Kidney glomerular epithelial cell (primary cell): Measurements from ENCODE around the gene ELOVL2.

Source experiments
- DNase-seq: peaks from one replicate; lab custom pipeline; 2025; lab: John Stamatoyannopoulos, UW

ELOVL2 gene

DNA sequence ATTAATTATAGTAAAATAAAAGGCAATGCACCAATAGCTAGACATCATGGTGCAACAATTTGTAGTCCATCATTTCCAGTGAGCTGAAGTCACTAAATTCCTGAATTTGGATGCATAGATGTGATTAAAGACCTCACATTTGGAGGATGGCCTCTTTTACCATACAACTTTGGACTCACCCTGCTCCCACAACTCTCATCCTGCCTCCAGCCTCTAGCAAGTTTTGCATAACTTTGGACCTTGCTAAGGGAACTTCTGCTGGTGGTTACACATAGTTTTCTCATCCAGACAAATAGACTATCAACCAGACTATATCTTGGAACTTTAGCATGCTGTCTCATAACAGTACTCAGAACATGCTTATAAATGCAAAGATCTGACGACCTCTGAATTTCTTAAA, 12.8 kb upstream of the ELOVL2 start:
- no peak for DNase-seq

DNA sequence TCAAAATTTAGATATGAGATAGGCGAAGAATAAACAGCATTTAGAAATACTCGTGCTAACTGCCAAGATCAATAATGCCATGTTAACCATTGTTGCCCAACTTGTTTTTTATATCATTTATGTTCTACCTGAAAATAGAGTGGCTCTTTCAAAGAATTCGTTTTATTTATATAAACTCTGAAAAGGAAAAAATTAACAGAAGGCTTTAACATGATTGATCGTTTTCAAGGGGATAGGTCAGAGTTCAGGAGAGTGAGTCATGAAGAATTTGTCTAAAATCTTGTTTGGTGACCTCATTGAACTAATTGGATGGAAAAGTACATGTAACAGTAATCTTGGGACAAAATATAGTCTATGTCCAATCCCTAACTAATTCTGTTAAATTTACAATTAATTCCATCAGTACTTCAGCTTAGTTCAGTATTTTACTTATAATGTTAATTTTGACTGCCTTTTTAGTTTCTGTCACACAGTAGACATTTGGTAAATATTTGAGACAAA, 11.1 kb upstream of the ELOVL2 start:
- no peak for DNase-seq

DNA sequence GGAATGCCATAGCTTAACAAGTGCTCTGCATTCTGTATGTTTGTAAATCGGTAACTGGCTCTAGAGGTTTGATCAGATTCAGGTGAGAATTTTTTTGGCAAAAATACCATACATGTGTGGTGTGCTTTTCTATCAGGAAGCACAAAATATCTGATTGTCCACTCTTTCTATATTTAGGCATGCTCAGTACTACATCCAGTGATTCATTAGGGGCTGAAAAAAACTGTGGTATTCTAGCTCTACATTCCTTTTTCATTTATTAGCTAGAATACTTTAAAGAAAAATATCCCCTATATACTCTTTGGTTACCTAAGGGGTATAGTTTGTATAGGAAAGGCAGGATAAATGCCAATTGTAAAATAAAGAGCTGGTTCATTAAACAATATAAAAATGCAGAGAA, 10.6 kb upstream of the ELOVL2 start:
- DNase-seq: no peak

DNA sequence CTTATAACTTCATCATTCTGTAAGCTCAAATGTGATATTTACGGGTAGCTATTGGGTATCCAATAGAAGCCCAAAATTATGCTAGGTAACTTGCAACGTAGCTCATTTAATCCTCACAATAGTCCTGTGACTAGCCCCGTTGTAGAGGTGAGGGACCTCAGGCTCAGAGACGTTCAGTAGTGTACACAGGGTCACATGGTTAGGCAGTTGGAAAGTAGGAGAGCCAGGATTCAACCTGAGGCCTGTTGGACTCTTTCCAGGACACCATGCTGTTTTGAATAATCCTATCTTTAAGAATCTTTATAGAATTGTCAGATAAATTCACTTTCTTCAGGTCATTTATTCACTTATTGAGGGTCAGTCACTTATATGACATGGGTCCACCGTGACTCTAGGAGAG, 9.2 kb upstream of the ELOVL2 start:
- DNase-seq: no peak

DNA sequence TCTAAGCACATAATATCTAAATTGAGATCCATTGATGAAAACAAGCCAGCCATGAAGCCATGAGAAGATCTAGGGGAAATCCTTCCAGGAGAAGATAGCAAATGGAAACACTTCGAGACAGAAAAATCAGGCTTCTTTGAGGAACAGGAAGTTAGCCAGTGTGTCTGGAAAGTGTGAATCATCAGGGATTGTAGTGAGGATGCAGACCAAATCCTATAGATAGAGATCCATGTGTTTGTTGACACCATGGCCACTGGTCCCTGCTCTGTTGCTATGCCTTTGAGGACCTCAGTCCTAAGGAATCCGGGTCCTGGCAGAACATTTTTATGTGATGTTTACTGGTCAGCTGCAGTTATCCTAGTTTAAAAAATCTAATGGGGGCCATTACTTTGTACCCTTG, 6.6 kb upstream of the ELOVL2 start:
- DNase-seq: no peak

DNA sequence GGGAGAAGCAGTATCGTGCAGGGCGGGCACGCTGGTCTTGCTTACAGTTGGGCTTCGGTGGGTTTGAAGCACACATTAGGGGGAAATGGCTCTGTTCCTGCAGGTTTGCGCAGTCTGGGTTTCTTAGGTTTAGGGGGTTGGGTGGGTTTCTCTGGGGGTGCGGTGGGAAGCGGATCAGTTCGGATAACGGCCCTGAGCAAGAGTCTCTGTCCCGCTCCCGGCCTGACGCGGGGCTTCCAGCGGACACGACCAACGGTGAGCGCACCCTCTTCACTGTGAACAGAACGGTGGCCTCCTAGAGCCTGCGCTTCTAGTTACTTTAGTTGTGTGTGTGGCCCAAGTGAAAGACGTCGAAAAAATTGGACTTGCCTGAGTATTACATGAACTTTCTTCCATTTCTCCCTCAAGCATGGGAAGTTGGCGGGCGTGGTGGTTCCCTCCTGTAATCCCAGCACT, 635 bp upstream of the ELOVL2 start:
- no peak for DNase-seq

DNA sequence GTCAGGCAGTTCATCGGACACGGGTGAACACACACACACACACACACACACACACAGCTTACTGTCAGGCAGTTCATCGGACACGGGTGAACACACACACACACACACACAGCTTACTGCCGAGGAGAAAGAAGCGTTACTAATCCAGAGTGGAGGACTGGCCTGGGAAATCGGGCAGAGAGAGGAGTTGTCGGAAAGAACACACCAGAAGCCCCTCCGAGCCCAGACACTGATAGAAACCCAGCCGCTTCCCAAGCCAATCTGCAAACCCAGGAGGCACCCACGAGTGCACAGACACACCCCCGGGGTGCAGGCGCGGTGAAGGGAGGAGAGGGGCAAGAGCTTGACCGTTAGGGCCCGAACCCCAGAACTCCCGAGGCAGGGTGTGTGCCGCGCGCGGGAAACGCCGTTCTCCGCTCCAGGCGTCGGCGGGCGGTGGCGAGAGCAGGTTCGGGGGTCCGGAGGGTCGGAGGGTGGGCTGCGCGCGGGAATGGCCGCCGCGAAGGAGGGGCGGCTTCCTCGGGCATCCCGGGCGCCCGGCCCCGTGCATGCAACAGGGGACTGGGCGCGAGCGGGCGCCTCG, 636 bp downstream of the ELOVL2 start:
- DNase-seq: peak; percentile 23

DNA sequence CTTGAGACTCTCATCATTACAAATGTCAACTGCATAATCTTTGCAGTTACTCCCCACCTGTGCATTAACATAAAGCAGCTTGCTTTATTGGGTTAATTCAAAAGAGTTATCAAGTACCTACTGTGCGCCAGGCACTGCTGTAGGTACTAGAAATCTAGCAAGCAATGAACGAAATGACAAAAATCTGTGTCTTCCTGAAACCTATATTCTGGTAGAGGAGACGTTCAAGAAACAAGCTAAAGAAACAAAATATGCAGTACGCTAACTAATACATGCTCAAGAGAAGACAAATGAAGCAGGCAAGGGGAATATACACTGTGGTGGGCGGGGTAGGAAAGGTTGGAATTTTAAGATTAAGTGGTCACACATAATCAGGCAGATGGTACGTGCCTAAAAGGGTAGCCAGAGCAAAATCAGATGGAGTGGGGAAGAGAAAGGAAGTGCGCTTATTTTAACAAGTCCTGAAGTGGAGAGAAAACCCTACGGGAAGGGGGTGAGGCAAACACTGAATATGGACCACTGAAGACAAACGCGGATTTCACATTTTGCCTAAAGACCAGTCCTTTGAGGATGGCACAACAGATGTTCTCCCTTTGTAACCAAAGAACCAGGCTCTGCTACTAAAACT, 1.2 kb downstream of the ELOVL2 start:
- no peak for DNase-seq

DNA sequence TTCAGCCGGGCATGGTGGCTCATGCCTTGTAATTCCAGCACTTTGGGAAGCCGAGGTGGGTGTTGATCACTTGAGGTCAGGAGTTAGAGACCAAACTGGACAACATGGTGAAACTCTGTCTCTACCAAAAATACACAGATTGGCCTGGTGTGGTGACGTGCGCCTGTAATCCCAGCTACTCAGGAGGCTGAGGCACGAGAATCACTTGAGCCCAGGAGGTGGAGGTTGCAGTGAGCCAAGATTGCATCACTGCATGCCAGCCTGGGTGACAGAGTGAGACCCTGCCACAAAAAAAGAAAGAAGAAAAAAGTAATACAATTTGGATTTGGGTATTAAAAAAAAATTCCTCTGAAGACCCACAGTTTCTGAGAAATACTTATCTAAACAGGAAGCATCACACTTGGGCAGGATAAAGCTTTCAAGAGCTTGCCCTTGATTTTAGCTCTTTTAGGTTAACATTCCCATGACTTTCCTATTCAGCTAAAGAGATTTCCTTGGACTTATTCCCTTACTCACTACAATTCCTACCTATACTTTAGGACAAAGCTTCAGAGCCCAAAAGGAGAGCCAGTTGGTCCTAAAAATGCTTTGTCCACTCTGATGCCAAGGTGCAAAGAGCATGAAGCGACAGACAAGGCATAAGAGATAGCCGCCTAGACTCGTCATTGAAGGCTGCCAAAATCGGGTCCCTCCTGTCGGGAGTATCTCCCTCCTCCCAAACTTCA, 1.9 kb downstream of the ELOVL2 start:
- no peak for DNase-seq

DNA sequence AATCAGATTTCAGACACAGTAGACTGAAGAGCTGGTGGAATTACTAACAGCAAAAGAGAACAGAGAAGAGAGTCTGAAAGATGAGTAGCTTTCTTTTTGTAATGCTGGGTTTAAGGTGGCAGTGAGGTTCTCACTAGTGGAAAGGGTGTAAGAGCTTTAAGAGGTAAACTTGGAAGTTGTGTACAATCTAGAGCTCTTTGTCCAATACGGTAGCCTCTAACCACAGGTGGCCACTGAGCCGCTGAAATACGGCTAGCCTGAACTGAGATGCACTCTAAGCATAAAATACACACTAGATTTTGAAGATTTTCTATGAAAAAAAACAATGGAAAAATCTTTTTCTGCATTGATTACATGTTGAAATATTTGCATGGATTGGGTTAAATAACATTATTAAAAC, 4.0 kb downstream of the ELOVL2 start:
- DNase-seq: no peak

DNA sequence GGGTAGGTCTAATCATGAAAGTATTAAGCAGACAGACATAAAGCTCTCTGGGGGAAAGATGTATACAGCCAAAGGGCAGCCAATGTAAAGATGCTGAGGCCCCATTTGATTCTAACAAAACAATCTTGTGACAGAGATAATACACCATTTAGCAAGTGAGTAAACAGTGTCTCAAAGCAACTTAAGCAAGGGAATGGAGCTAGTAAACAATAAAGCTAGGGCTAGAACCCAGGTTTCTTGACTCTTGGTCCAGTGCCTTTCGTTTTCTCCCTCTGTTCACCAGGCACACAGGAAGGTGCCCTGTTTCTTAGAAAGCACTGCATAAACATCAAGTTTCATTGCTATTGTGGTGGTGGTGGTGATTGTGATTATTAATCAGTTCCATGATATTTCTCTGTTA, 5.1 kb downstream of the ELOVL2 start:
- DNase-seq: no peak

DNA sequence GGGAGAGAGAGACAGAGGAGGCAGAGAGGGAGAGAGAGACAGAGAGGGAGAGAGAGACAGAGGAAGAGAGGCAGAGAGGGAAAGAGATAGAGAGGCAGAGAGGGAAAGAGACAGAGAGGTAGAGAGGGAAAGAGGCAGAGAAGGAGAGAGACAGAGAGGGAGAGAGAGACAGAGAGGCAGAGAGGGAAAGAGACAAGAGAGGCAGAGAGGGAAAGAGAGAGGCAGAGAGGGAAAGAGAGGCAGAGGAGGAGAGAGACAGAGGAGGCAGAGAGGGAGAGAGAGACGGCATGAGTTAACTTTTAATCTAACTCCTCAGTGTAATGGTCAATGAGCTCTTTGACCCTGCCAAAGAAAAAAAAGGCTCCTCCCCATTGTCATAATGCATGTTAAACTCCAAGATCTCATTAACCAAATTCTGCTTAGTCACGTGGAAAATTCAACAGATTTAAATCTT, 7.1 kb downstream of the ELOVL2 start:
- DNase-seq: no peak

DNA sequence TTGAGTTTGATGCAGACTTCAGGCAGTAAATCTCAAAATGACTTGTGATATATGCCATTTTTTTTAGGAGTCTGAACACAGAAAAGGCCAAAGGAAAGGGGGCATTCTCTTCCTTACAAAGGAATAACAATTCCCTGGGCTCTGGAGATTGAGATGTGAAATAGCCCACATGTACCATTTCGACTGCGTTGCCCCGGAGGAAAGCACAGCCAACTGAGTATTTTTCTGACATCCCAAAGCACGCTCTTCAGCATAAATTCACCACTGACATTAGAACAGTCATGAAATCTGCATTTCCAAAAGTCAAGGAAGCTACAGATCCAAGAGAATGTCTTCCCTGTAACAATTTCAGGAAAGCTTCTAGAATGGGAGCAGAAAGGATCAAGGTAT, 7.8 kb downstream of the ELOVL2 start:
- no peak for DNase-seq

DNA sequence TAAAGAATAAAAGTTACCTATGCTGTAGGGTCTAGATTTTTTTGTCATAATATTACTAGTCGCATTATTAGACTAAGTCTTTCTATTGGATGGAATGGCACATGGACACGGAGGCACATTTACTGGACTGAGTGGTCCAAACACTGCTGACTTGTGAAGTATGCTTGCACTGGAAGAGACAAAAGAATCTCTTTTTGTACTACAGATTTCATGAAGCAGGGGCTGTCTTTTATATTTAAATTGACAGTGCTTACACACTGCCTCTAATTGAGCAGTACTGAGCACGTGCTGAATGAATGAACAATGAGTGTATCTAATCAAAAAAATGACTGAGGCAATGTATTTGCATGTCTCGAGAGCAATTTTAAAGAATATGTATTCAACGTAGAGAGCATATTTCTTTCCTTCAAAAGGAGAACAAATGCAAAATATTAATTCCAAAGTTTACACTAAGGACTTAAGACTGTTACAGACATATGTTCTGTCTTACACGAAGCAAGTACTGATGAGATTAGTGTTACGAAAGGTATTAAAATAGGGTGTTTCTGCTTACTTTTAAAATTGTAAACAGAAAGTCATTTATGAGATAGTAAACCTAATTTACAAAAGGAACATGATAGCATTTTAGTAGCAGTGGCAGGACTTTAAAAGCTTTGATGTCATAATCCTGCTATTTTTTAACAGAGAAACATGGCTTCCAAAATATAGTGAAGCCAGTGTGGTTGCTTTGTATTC, 8.3 kb downstream of the ELOVL2 start:
- DNase-seq: no peak

DNA sequence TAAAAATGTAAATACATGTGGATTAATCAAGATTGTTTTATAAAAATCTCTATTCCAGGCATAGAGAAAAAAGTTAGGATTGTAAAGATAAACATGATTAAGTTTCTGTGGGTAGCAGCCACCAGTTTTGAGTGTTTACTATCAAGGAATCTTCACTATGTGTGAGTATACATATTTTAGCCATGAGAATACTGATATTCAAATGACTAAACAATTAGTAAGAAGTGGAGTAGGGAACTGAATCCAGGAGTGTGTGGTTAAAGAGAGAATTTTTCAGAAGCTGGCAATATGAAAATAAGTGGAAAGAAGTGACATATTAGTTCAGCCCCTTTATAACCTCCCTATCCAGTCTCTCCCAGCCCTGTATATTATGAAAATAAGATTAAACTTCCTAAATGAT, 10.3 kb downstream of the ELOVL2 start:
- DNase-seq: peak; percentile 53

DNA sequence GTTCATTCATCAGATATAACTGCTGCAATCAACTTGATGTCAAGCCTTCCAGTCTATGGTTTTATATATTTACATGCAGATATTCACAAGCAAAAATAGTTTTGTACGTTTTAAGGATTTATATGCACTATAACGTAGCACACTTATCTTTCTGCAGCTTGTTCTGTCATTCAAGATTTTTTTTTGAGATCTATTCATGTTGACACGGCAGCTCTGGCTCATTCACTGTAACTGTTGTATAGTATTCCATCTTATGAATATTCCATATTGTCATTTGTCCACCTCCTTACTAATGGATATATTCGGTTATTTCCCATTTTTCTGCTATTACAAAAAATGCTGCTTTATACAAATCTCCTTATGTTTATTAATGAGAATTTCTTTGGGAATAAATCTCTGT, 13.2 kb downstream of the ELOVL2 start:
- no peak for DNase-seq

DNA sequence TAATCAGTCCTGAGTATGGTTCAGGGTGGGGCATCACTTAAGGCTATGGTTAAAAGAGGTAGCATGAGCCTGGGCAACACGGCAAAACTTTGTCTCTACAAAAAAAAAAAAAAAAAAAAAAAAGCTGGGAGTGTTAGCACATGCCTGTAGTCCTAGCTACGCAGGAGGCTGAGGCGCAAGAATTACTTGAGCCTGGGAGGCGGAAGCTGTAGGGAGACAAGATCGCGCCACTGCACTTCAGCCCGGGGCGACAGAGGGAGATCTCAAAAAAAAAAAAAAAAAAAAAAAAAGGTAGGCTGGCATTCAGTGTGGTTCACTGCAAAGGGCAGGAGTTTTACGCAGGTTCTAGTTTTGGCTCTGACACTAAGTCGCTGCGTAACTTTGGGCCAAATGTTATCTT, 15.1 kb downstream of the ELOVL2 start:
- DNase-seq: no peak

DNA sequence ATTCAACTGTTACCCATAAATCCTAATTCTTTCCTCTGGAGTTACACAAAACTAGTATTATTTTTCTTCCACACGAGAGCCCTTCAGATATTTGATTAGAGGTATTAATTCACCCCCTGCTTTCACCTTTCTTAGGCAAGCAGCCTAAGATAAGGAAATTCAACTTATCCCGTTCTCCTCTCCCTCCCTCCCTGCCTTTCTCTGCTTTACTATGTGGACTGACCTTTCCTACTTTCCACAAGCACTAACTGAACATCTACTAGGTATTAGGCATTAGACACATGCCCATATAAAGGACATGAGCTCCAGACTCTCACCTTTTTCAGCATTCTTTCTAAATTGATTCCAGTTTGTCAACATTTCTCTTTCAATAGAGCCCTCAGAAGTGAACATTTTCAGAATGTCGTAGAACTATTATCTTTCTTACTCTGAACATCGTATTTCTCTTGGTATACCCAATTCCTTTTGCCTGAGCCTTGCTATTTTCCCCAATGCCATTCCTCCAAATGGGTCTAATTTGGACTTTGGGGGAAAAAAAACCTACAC, 16.5 kb downstream of the ELOVL2 start:
- no peak for DNase-seq

DNA sequence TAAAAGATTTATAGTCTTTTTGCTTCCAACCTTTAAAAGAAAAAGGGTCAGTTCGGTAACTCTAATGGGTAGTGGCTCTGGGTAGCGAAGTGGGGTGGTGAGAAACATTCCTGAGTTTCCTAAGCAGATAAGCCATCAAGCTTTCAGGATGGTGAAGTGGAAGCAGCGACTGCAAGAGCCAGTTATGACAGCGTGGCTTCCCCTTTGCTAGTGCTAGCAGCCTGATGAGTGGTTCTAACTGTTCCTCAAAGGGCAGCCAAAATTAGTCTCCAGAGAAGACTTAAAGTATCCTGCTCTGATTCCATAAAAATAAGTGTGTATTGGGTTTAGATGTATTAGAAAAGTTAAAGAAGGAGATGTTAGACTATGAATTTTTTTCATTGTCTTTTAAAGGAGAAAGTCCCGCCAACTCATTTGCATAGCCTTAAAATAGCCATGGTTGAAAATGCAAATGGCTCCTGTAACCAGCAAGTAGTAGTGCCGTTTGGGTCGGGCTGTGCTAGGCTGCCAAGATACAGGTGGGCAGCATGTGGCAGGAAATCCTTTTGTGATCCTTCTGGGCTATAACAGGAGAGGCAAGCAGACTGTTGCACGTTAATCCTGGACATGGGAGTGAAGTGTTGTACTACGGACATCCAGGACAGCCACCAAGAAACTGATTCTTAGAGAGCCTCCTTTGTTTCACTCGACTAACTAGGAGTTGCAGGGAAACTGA, 18.0 kb downstream of the ELOVL2 start:
- no peak for DNase-seq

DNA sequence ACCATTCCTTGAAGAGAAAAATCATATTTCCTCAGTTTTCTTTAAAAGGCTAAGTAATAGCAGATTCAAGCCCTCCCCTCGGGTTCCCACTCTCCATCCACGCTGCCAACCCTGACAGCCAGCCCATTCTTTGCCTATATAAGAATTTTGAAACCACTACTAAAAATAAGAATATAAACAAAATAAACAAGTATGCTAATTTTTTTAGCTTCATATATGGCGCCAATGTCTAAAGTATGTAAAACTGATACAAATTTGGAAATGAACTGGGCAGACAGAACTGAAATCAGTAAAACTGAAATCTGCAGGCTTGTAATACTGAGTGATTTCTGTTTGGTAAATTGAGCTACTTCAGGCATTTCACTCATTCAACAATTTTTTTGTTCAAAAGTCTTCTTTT, 19.0 kb downstream of the ELOVL2 start:
- no peak for DNase-seq

DNA sequence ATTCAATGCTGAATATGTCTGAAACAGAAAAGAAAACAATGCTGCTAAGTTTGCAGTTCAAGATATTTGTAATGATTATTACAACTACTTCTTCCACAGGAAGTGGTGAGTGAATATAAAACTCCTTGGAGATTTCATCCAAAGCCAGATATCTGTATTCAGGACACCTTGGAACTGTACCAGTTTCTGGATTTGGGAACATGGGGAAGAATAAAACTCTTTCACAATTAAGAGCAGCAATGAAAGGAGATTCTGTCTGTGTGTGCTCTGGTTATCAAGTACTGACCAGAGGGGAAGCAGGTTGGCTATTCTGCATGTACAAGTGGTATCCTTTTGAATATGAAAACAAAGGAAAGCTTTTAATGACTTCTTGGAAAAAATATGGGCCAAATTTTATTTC, 21.1 kb downstream of the ELOVL2 start:
- no peak for DNase-seq

DNA sequence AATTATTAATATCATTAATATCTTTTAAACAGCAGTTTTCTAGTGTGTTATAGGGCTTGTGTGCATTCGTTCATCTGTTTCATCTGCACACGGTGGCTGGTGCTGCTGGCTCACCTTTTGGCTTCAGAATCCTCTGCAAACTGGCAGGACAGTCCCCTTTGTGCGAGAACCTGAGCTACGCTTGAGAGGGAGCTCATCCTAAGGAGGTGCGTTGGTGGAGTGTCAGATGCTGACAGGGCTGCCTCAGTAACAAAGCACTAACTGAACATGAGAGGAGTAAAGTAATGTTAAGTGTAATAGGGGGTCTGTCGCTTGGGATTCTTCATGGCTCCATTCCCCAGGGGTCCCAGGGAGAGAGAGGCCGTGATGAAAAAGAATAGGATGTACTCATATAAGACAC, 22.4 kb downstream of the ELOVL2 start:
- DNase-seq: no peak
